KMS-11 (cell line): ENCODE data around the gene PERP.

Source experiments
- H2AFZ ChIP-seq: fragments of 200-600 bp; sonication (generic); 2 replicates; pipeline ENCODE4 v1.6.1; 2016; ENCODE audit warnings: antibody characterized with exemption, mixed run types, low read depth
- H3K27ac ChIP-seq: fragments of 200-600 bp; sonication (generic); 2 replicates; pipeline ENCODE4 v1.6.1; 2016; ENCODE audit warnings: mild to moderate bottlenecking, mixed run types
- H3K27me3 ChIP-seq: fragments of 200-600 bp; sonication (generic); 2 replicates; pipeline ENCODE4 v1.6.1; 2017; ENCODE audit warnings: mild to moderate bottlenecking, low read depth, mixed run types, moderate library complexity; ENCODE audit not compliant: insufficient read depth
- H3K36me3 ChIP-seq: fragments of 200-600 bp; sonication (generic); 2 replicates; pipeline ENCODE4 v1.6.1; 2017; ENCODE audit warnings: mild to moderate bottlenecking, mixed run types; ENCODE audit not compliant: insufficient read depth
- H3K4me1 ChIP-seq: fragments of 200-600 bp; sonication (generic); 2 replicates; pipeline ENCODE4 v1.6.1; 2016; ENCODE audit warnings: mild to moderate bottlenecking, low read depth, mixed run types; ENCODE audit not compliant: poor library complexity, severe bottlenecking
- H3K4me2 ChIP-seq: fragments of 200-600 bp; sonication (generic); 2 replicates; pipeline ENCODE4 v1.7.0; 2016; ENCODE audit warnings: mild to moderate bottlenecking, mixed run types
- H3K4me3 ChIP-seq: fragments of 200-600 bp; sonication (generic); IDR thresholded peaks from 2 replicates; pipeline ENCODE4 v1.6.1; 2017; ENCODE audit warnings: low read depth, low read length, mixed read lengths; ENCODE audit not compliant: insufficient read depth
- H3K79me2 ChIP-seq: fragments of 200-600 bp; sonication (generic); 2 replicates; pipeline ENCODE4 v1.6.1; 2016; ENCODE audit warnings: low read depth, mixed run types; ENCODE audit not compliant: insufficient read depth
- H3K9ac ChIP-seq: fragments of 200-600 bp; sonication (generic); 2 replicates; pipeline ENCODE4 v1.6.1; 2016; ENCODE audit warnings: mild to moderate bottlenecking, mixed run types
- H4K20me1 ChIP-seq: fragments of 200-600 bp; sonication (generic); 2 replicates; pipeline ENCODE4 v1.6.1; 2016; ENCODE audit warnings: mild to moderate bottlenecking, mixed run types; ENCODE audit not compliant: insufficient read depth
- TF ChIP-seq, protein P1 (sequence below): fragments of 200-600 bp; sonication (generic); conservative IDR thresholded peaks from 2 replicates; pipeline ENCODE4 v1.6.1; 2017; ENCODE audit warnings: low read depth, mild to moderate bottlenecking, antibody characterized with exemption, low read length, moderate library complexity, mixed read lengths

Gene PERP

DNA sequence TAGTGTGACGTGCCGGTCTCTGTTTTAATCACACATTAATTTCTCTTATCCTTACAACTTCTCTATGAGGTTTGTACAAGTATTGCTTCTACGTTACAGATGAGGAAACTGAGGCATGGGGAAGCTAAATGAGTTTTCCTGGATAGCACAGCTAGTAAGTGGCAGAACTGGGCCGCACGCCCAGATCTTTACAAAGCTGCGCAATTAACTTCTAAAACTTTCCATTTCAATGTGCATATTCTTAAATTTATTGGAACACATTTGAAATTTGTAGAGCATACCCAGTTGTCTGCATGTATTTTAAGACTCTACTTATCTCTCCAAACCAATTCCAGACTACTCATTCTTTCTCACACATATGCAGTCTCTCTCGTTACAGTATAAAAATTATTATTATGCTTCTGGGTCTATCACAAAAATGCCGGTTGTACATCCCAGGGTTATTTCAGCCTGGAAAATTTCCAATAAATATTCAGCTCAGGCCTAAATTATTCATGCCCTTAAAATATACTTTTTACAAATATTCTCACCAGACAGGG, 10.2 kb upstream of the PERP start:
- H3K27me3 ChIP-seq = no peaks in the 10 kb centered on the region
- no peak overlapping the region for H2AFZ ChIP-seq
- TF ChIP-seq, protein P1, sequence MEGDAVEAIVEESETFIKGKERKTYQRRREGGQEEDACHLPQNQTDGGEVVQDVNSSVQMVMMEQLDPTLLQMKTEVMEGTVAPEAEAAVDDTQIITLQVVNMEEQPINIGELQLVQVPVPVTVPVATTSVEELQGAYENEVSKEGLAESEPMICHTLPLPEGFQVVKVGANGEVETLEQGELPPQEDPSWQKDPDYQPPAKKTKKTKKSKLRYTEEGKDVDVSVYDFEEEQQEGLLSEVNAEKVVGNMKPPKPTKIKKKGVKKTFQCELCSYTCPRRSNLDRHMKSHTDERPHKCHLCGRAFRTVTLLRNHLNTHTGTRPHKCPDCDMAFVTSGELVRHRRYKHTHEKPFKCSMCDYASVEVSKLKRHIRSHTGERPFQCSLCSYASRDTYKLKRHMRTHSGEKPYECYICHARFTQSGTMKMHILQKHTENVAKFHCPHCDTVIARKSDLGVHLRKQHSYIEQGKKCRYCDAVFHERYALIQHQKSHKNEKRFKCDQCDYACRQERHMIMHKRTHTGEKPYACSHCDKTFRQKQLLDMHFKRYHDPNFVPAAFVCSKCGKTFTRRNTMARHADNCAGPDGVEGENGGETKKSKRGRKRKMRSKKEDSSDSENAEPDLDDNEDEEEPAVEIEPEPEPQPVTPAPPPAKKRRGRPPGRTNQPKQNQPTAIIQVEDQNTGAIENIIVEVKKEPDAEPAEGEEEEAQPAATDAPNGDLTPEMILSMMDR = no peak
- no peak overlapping the region for H3K27ac ChIP-seq
- no peak overlapping the region for H3K9ac ChIP-seq
- H3K4me2 ChIP-seq = no peak overlapping the region
- H4K20me1 ChIP-seq = no peaks in the 10 kb centered on the region
- peaks cover 5% of the 10 kb centered on the region for H3K4me1 ChIP-seq
- no peaks in the 10 kb centered on the region for H3K36me3 ChIP-seq
- no peaks in the 10 kb centered on the region for H3K79me2 ChIP-seq
- no peak overlapping the region for H3K4me3 ChIP-seq

DNA sequence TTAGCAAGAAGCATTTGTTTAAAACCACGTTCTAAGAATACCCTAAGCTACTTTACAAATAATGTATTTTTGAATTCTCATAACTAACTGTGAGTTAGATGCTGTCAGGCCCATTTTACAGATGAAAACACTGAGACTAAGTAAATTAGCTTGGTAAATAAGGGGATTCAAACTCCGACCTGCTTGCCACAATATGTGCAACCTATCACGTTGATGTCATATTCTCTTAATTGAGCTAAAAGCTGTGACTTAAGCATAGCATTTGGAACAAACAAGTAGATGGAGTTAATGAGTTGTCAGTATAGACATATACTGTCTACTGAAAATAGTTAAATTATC, 9.4 kb upstream of the PERP start:
- Histone ChIP-seq H3K27ac (no peak overlapping the region), H3K4me2 (no peak overlapping the region), H3K36me3 (no peaks in the 10 kb centered on the region), H3K9ac (no peak overlapping the region), H3K27me3 (no peaks in the 10 kb centered on the region), H2AFZ (no peak overlapping the region), H3K4me1 (peaks cover 5% of the 10 kb centered on the region), H4K20me1 (no peaks in the 10 kb centered on the region), H3K4me3 (no peak overlapping the region), H3K79me2 (no peaks in the 10 kb centered on the region)
- TF ChIP-seq, protein P1 = no peak

DNA sequence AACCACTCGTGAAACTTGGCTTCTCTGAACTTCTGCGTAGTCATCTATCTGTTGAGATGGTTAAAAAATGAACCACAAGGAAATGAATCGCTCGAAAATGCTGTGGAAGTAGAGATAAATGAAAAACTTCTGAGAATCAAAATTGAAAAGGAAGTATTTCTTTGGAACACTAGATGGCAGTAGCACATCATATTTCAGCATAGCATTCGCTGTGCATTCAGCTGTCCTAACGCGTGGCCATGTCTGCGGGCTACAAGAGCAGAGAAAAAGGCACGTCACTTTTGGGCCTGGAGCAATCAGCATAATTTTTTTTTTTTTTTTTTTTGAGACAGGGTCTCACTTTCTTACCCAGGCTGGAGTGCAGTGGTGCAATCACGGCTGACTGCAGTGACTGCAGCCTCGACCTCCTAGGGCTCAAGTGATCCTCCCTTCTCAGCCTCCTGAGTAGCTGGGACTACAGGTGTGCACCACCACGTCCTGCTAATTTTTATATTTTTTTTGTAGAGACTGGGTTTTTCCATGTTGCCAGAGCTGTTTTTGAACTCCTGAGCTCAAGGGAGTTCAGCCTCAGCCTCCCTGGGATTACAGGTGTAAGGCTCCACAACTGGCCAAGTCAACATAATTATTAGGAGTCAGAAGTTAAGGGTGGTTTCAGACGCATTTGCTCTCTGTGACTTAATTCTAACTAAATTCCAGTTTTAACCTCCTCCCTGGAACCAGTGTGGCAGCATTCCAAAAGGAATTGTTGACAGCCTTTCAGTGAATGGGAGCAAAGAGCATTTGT, 8.8 kb upstream of the PERP start:
- no peaks in the 10 kb centered on the region for H4K20me1 ChIP-seq
- H3K9ac ChIP-seq = no peak overlapping the region
- H3K79me2 ChIP-seq = no peaks in the 10 kb centered on the region
- no peaks in the 10 kb centered on the region for H3K27me3 ChIP-seq
- no peak overlapping the region for H3K27ac ChIP-seq
- no peaks in the 10 kb centered on the region for H3K36me3 ChIP-seq
- H3K4me2 ChIP-seq = peak overlapping the region; percentile 29; the same call in 1 of the 2 replicates
- peaks cover 5% of the 10 kb centered on the region for H3K4me1 ChIP-seq
- H2AFZ ChIP-seq = no peak overlapping the region
- TF ChIP-seq, protein P1 = peak; percentile 86
- no peak overlapping the region for H3K4me3 ChIP-seq

DNA sequence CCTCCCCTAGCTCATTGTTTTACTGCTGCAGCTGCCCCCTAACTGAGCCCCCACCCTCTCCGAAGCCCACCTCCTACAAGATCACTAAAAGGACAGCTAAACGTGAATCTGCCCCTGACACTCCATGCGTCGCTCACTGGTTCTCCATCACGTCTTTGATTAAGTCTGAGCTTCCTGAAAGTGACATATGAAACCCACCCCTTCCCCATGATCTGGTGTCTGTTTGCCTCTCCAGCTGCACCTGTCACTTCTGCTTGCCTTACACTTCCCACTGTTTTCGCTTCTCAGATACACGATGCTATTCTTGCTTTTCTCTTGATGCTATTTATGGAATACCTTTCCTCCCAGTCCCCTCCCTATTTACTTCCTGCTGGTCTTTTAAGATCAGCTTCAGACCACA, 8.0 kb upstream of the PERP start:
- Histone ChIP-seq H4K20me1 (no peaks in the 10 kb centered on the region), H3K4me1 (peaks cover 5% of the 10 kb centered on the region), H3K36me3 (no peaks in the 10 kb centered on the region), H3K4me2 (peak overlapping the region; percentile 29; the same call in 1 of the 2 replicates), H3K79me2 (no peaks in the 10 kb centered on the region), H3K27me3 (no peaks in the 10 kb centered on the region), H3K4me3 (no peak overlapping the region), H3K9ac (no peak overlapping the region), H2AFZ (no peak overlapping the region), H3K27ac (no peak overlapping the region)
- TF ChIP-seq, protein P1 = no peak
